Kidney epithelial cell (primary cell): ENCODE measurements around the gene ZFP64. TPM values are rescaled to one million over a fixed set of nuclear protein-coding genes. Genes with fewer than 3 reads are reported as not detected.

ENCODE experiments used
- DNase-seq: peaks from one replicate; pipeline ENCODE4 v3.0.0-alpha.2; 2010; ENCODE audit warnings: low read depth
- H3K27me3 ChIP-seq: 2 replicates; pipeline ENCODE4 v1.6.0; 2011; ENCODE audit warnings: low read length; ENCODE audit not compliant: control insufficient read depth, insufficient read depth
- H3K36me3 ChIP-seq: 2 replicates; pipeline ENCODE4 v1.5.1; 2011; ENCODE audit warnings: low read length; ENCODE audit not compliant: control insufficient read depth, insufficient read depth
- H3K4me3 ChIP-seq: 2 replicates; pipeline ENCODE4 v1.5.1; 2011; ENCODE audit warnings: low read depth, mild to moderate bottlenecking, control low read depth, low read length
- CTCF ChIP-seq: IDR thresholded peaks from 2 replicates; pipeline ENCODE4 v1.5.1; 2011; ENCODE audit warnings: mild to moderate bottlenecking, moderate library complexity, low read length, control low read depth, inconsistent platforms; ENCODE audit not compliant: insufficient read depth, poor library complexity, severe bottlenecking
- total RNA-seq: library from RNA; depleted of rRNA; stranded (reverse); fragments of >200 nt; gene quantifications from 2 replicates; pipeline ENCODE4 v1.2.3, GENCODE V29; 2015

ZFP64 gene
- total RNA-seq, 1 donor from 2014 or later: 49.6 TPM

- no peak for TF ChIP-seq CTCF
Measured at GRCh38 chr20:52131048-52131643, 60.4 kb downstream of the ZFP64 start.

GRCh38 chr20:52130406-52130805 is 61.2 kb downstream of the ZFP64 start:
- Histone ChIP-seq H3K27me3 (no peaks in the 10 kb centered on the region), H3K4me3 (no peak overlapping the region), H3K36me3 (no peaks in the 10 kb centered on the region)
- TF ChIP-seq CTCF: no peak
- no peak for DNase-seq

More at GRCh38 chr20:52131048-52131643, 60.4 kb downstream of the ZFP64 start:
- DNase-seq: no peak
- Histone ChIP-seq H3K36me3 (no peaks in the 10 kb centered on the region), H3K27me3 (no peaks in the 10 kb centered on the region), H3K4me3 (no peak overlapping the region)

- H3K27me3 ChIP-seq: no peaks in the 10 kb centered on the region
- no peak for TF ChIP-seq CTCF
- DNase-seq: no peak
Measured at GRCh38 chr20:52129611-52130010, 62.0 kb downstream of the ZFP64 start.

GRCh38 chr20:52127309-52127708 is 64.3 kb downstream of the ZFP64 start:
- TF ChIP-seq CTCF: no peak
- no peaks in the 10 kb centered on the region for H3K36me3 ChIP-seq
- no peak overlapping the region for H3K4me3 ChIP-seq

More at GRCh38 chr20:52129611-52130010, 62.0 kb downstream of the ZFP64 start:
- Histone ChIP-seq H3K36me3 (no peaks in the 10 kb centered on the region), H3K4me3 (no peak overlapping the region)

GRCh38 chr20:52124821-52125220 is 66.8 kb downstream of the ZFP64 start:
- no peak overlapping the region for H3K4me3 ChIP-seq
- H3K27me3 ChIP-seq: no peaks in the 10 kb centered on the region
- no peaks in the 10 kb centered on the region for H3K36me3 ChIP-seq
- no peak for DNase-seq
- no peak for TF ChIP-seq CTCF

More at GRCh38 chr20:52127309-52127708, 64.3 kb downstream of the ZFP64 start:
- H3K27me3 ChIP-seq: no peaks in the 10 kb centered on the region
- no peak for DNase-seq

- H3K36me3 ChIP-seq: no peaks in the 10 kb centered on the region
- no peak for DNase-seq
- H3K27me3 ChIP-seq: no peaks in the 10 kb centered on the region
- no peak overlapping the region for H3K4me3 ChIP-seq
- no peak for TF ChIP-seq CTCF
Measured at GRCh38 chr20:52118696-52119095, 72.9 kb downstream of the ZFP64 start.
